HTR-8/SVneo (cell line): ENCODE data around the gene NHSL2.

ENCODE experiments used
- DNase-seq: peaks from one replicate; pipeline ENCODE4 v3.0.0; 2011; ENCODE audit warnings: low spot score, mixed read lengths; ENCODE audit not compliant: insufficient read length
- FAIRE-seq: peaks from 2 replicates; lab custom pipeline; 2011; peaks lifted over from hg19 to GRCh38; lab: Jason Lieb, UNC

NHSL2 gene

GRCh38 chrX:72011734-72012133 lies 101.1 kb downstream of the NHSL2 start:
- FAIRE-seq (no peak), DNase-seq (no peak)

GRCh38 chrX:72015383-72015782 lies 104.7 kb downstream of the NHSL2 start:
- no peak for FAIRE-seq

DNA sequence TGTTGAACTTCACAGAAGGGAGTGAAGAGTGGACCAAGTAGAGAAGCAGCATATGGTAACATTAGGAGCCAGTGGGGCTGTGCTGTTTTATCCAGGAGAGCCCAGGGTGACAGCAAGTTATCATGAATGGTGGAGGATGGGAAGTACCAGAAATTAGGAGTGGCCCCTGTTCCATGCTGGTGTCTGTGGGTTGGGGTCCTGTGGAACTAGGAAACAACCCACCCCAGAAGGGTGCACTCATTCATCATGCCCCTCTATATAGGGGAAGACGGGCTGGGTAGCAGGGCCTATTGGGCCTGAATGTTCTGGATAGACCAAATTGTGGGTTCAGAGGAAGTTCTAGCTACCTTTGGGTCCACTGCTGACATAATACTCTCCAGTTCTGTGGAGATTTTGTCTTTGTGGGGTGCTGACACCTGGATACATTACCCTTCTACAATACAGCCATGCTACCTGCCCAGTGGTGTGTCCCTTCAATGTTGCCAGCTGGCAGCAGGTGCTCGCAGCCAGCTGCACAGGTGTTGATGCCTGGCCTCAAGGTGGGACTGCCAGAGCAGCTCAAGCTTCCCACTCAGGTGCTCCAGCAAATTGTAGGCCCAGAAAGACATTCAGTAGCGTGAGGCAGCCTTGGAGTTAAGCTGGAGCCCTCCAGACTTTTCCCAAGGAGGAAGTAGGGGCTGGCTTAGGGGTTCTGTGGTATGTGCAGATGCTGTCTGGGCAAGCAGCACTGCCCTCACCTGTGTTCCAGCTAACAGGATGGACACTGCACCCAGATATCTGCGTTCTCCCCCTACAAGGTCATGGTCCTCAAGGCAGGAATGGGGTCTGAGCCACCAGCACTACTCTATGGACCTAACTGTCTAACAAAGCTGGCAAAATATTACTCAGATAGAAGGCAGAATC lies 106.5 kb downstream of the NHSL2 start:
- FAIRE-seq (no peak), DNase-seq (no peak)

More at GRCh38 chrX:72015383-72015782, 104.7 kb downstream of the NHSL2 start:
- DNase-seq, result no peak

- FAIRE-seq, result peak; percentile 100
- DNase-seq, result peak; percentile 96
These were observed 107.8 kb downstream of the NHSL2 start for GRCh38 chrX:72018277-72019112.

DNA sequence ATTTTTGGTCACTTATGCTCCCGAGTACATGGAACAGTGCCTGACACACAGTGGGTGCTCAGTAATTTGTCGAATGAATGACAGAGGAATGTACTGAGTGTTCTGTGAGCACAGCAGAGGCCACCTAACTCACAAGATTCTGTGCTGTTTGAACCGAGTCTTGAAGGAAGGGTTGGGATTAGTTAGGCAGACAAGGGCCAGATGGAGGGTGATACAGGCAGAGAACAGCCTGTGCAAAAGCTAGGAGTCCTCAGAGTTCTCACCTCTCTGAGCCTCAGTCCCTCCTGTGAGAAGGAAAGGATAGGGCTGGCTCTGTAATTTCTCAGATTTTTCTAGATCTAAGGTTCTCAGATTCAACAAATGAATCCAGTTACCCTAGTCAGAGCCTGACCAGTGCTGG lies 108.8 kb downstream of the NHSL2 start:
- FAIRE-seq (no peak), DNase-seq (no peak)

GRCh38 chrX:72020204-72020603 lies 109.6 kb downstream of the NHSL2 start:
- DNase-seq, result no peak
- FAIRE-seq, result no peak

- FAIRE-seq, result no peak
- DNase-seq, result no peak
These were observed 110.1 kb downstream of the NHSL2 start for GRCh38 chrX:72020788-72021187.

DNA sequence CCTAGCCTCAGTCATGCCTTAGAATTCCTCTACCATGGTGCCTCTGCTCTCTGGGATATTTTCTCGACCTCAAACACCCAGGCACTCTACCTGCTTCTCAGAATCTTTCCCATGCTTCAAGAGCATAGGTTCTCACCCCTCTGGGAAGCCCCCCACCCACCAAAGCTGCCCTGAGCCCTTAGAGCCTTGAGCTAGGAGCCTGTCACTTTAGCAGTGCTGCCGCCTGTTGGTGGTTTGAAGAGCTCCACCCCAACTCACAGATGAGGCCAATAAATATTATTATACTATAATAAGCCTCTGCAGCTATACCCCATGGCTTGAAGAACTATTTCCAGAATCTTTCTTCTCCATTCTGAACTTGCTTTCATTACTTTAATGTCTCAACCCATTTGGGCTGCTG lies 111.3 kb downstream of the NHSL2 start:
- DNase-seq (no peak), FAIRE-seq (peak; percentile 38)

DNA sequence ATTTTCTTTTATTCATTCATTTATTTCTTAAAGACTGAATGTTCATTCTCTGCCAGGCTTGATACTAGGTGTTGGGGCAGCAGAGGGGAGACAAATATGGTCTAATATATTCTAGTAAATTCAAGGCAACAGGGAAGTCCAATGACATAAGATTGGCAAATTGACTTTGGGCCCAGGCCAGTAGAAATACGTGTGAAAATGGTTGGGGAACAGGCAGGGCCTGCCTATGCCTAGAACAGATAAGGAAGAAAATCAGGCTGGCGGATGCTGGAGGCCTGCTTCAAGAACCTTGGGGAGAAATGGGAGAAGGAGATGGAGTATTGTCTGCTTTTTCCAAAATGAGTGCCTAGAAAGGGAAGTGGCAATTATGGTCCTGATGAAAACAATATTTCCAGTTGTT lies 112.4 kb downstream of the NHSL2 start:
- DNase-seq (no peak), FAIRE-seq (no peak)

- DNase-seq, result no peak
- FAIRE-seq, result peak; percentile 73
These were observed 114.7 kb downstream of the NHSL2 start for GRCh38 chrX:72025236-72025770.

GRCh38 chrX:72026341-72027023 lies 115.8 kb downstream of the NHSL2 start:
- DNase-seq, result no peak

DNA sequence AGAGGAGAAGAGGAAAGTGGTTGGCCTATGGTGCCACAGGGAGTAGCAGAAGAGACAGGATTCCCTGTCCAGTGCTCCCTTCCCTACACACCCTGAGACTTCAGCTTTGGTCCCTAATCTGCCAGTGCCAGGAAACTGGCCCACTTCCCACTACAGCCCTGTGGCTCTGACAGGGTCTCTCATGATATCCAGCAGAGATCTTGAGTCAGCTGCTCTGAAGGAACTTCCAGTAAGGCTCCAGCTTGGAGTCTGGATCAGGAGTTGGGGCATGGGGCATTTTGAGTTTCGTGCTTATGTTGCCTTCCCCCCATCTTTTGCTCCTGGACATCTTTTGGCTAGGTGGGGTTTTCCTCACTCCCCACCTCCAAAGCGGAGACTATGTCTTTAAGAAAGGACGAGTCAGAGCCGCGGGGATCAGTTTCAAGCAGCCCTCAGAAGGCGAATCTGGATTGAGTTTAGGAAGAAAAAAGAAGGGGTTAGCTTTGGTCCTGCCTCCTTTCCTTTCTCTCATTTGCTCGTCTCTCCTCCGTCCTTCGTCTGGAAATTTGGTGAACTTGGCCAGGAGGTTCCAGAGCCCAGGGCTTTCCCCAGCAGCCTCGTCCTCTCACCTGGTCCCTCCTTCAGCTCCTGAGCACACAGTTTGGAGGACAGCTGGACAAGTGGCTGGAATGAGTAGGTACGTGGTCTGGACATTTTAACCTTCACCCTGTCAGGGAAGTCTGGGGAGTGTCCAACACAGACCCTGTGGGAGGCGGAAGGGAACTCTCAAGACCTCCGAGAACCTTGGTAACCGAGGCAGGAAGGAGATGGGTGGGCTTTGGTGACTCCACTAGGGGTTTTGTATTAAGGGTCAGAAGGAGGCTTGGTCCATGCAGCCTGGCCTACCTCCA lies 116.6 kb downstream of the NHSL2 start:
- FAIRE-seq (no peak), DNase-seq (no peak)

More at GRCh38 chrX:72026341-72027023, 115.8 kb downstream of the NHSL2 start:
- peak; percentile 64 for FAIRE-seq

- DNase-seq, result no peak
- peak; percentile 91 for FAIRE-seq
These were observed 117.3 kb downstream of the NHSL2 start for GRCh38 chrX:72027914-72028307.

DNA sequence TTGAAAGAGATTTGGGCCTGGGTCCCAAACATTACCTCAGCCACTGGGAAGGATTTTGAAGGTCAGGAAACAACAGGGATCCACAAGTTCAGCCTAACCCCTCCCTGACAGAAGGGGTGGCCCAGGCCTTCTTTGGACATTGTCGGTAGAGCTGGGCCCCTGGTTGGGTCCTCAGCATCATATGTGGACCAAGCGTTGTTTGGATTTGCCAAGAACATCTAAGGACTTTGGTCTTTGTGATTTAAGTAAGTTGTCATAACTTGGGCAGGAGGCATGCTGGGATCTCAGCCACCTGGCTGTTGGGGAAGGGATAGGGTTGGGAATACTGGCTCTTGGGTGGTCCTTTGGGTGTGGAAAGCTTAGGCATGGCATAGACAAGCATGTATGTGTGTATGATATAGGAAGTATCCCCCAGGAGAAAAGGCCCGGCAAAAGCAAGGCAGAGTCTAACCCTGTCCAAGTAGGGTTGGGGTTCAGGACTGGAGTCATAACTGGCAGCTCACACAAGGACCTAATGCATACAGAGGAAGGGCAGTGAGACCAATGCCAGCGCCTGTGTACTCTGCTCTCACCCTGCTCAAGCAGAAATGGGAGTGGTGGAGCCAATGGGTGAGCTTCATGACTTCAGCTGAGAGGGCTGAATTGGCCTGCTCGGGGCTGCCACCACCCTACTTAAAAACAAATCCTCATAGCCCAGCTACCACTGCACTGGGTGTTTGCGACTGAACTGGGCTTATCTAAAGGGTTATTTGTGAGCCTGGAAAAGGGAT lies 118.2 kb downstream of the NHSL2 start:
- FAIRE-seq, result peak; percentile 31
- no peak for DNase-seq

DNA sequence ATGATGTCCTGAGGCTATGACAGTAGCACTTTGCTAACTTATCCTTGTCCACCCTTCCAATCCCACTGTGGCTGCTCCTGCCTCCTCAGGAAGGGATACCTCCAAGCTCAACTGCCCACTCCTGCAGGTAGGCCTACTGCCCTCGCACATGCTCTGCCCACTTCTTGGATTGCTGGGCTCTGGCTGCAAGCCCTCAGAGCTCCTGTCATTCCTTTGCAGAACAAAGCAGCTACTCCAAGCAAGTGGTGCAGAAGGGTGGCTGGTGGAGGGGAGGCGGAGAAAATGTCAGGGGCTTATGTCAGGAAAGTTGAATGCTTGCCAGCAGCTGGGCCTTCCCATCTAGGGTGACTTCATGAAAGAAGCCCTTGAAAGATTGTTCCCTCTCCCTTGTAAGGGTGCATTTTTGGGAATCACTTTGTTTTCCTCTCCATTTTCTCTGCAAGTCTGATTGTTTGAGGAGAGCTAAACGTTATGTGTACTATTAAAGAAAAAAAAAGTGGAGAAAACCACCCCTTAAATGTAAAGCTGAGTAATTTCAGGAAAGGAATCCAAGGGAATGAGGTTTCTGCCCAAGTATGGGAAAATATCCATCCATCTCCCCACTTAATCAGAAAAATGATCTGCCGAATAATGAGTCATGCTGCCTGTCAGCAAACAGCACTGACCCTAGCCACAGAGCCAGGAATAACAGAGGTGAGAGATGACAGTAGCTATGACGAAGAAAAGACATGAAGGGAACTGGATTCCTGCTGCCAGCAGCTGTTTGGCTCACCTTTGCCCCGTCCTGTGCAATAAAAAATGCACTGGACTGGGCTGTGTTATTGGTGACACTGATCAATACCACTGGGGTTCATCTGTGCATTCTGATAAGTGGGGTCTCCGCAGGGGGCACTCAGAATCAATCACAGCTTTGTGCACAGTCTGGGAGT lies 119.1 kb downstream of the NHSL2 start:
- FAIRE-seq (peak; percentile 98), DNase-seq (peak; percentile 91)

DNA sequence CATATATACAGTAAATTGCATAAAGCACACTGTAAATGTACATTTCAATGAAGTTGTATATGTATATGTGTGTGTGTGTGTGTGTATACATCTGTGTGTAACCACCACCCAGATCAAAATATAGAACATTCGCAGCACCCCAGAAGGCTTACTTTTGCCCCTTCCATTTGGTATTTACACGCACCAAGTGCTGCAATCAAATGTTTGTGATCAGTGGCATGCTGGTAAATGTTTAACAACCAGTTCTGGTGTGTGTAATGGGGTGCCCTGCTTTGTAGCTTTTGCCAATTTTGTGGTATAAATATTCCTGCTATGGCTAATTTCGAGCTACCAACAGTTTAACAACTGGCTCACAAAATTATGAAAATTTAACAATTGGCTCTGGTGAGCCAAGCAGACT lies 119.8 kb downstream of the NHSL2 start:
- DNase-seq (no peak), FAIRE-seq (peak; percentile 68)

DNA sequence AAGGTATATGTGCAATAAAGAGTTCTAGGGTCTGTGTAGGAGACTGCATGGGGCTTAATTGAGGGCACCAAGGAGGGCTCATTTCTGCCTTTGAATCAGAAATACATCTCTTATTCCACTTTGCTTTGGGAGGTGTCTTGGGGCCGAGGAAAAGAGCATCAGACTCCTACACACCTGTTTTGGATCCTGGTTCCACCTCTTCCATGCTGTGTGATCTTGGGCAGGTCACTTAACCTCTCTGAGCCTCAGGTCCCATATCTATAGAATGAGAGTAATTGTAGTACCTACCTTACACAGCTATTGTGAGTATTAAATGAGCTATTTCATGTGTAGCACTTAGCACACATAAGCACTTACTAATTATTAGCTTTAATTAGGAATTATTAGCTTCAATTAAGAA lies 120.5 kb downstream of the NHSL2 start:
- no peak for FAIRE-seq
- DNase-seq, result no peak
